HepG2 (cell line): Measurements from ENCODE around the gene C1QBP. TPM values are rescaled to one million over a fixed set of nuclear protein-coding genes. Genes with fewer than 3 reads are reported as not detected.

Experiments used
- ATAC-seq: fragments of 200-7000 bp; cut with Tn5 transposase; 3 replicates; pipeline ENCODE4 v1.9.1; 2020; ENCODE audit warnings: mild to moderate bottlenecking, moderate library complexity
- BruUV-seq: library from RNA; stranded (reverse); fragments of 400-500 nt; replicated peaks from 2 replicates; lab custom pipeline; 2021; lab: Mats Ljungman, UMichigan
- CTCF ChIA-PET: fragments of 300-600 bp; formaldehyde crosslinking; extraction: SDS; loops from one replicate; lab custom pipeline; 2021; ENCODE audit warnings: low total read pairs, inconsistent platforms, low intra/inter-chr PET ratio; lab: Yijun Ruan, JAX
- POLR2A ChIA-PET: fragments of 350-600 bp; sonication (Branson Sonifier 250); formaldehyde crosslinking; loops from one replicate; lab custom pipeline; 2020; ENCODE audit warnings: antibody characterized with exemption, inconsistent platforms; lab: Yijun Ruan, JAX
- DNase-seq: peaks from one replicate; pipeline ENCODE4 v3.0.0-alpha.2; 2015; ENCODE audit warnings: low spot score
- FAIRE-seq: peaks from 3 replicates; lab custom pipeline; 2011; peaks lifted over from hg19 to GRCh38; lab: Jason Lieb, UNC
- H2AFZ ChIP-seq: one replicate; pipeline ENCODE4 v1.6.1; 2011; ENCODE audit warnings: low read length, inconsistent platforms
- H3K27ac ChIP-seq: fragments of 300-600 bp; 3 replicates; pipeline ENCODE4 v1.8.0; 2011; ENCODE audit warnings: mixed run types, mild to moderate bottlenecking, mixed read lengths, low read length, inconsistent platforms; ENCODE audit not compliant: insufficient read depth; ENCODE audit errors: extremely low read length
- H3K27me3 ChIP-seq, 2 experiments: fragments of 200-600 bp in 1 of 2; 2 replicates in 1 of 2; 3 replicates in 1 of 2; pipeline versions ENCODE4 v1.6.0 to v1.8.0; 2011; ENCODE audit warnings: low read length in 2 of 2, mild to moderate bottlenecking in 2 of 2, moderate library complexity in 2 of 2, inconsistent platforms in 1 of 2; ENCODE audit not compliant: insufficient read depth in 2 of 2, control insufficient read depth in 1 of 2
- H3K36me3 ChIP-seq, 2 experiments: fragments of 200-600 bp in 1 of 2; replicated peaks in 1 of 2; 2 replicates in 1 of 2; 3 replicates in 1 of 2; pipeline versions ENCODE4 v1.5.1 to v1.8.0; 2011; ENCODE audit warnings: low read length in 2 of 2, inconsistent platforms in 1 of 2; ENCODE audit not compliant: insufficient read depth in 2 of 2, control insufficient read depth in 1 of 2
- H3K4me1 ChIP-seq: 2 replicates; pipeline ENCODE4 v1.5.1; 2012; ENCODE audit warnings: low read length, inconsistent platforms; ENCODE audit not compliant: insufficient read depth
- H3K4me2 ChIP-seq: 2 replicates; pipeline ENCODE4 v1.6.0; 2011; ENCODE audit warnings: low read depth, low read length, inconsistent platforms
- H3K4me3 ChIP-seq, 3 experiments: fragments of 200-600 bp in 1 of 3; sonication (generic), shearing (Covaris generic) in 1 of 3; replicated peaks in 1 of 3; 2 replicates each; pipeline ENCODE4 v1.5.1; 2011 to 2016; ENCODE audit warnings: low read length in 3 of 3, inconsistent platforms in 2 of 3, low read depth in 2 of 3, mild to moderate bottlenecking in 2 of 3, control low read depth in 1 of 3, mixed read lengths in 1 of 3; ENCODE audit not compliant: insufficient read depth in 1 of 3
- H3K79me2 ChIP-seq: one replicate; pipeline ENCODE4 v1.6.1; 2011; ENCODE audit warnings: low read length, inconsistent platforms; ENCODE audit not compliant: insufficient read depth
- H3K9ac ChIP-seq: 2 replicates; pipeline ENCODE4 v1.6.0; 2011; ENCODE audit warnings: mild to moderate bottlenecking, low read depth, low read length, inconsistent platforms; ENCODE audit not compliant: insufficient read depth
- H3K9me3 ChIP-seq: 2 replicates; pipeline ENCODE4 v1.5.1; 2012; ENCODE audit warnings: mild to moderate bottlenecking, low read length
- H4K20me1 ChIP-seq: 2 replicates; pipeline ENCODE4 v1.6.0; 2011; ENCODE audit warnings: inconsistent platforms, mild to moderate bottlenecking, low read length, moderate library complexity; ENCODE audit not compliant: insufficient read depth
- FOXK2 ChIP-seq: fragments of 450-650 bp; IDR thresholded peaks from 2 replicates; pipeline ENCODE4 v1.6.1; 2016
- KMT2A ChIP-seq: sonication (generic); formaldehyde crosslinking; IDR thresholded peaks from 2 replicates; pipeline ENCODE4 v1.4.0; 2020; ENCODE audit warnings: missing genetic modification reagents
- MEIS1 ChIP-seq: sonication (generic); formaldehyde crosslinking; IDR thresholded peaks from 2 replicates; pipeline ENCODE4 v1.9.0; 2021; ENCODE audit warnings: mild to moderate bottlenecking, missing genetic modification reagents, moderate library complexity, borderline replicate concordance
- MIER2 ChIP-seq: IDR thresholded peaks from 2 replicates; pipeline ENCODE4 v1.6.1; 2016; ENCODE audit warnings: missing biosample characterization, missing genetic modification reagents
- SMAD1 ChIP-seq: sonication (generic); formaldehyde crosslinking; IDR thresholded peaks from 2 replicates; pipeline ENCODE4 v1.4.0; 2020; ENCODE audit warnings: missing genetic modification reagents, low read depth, mild to moderate bottlenecking, borderline replicate concordance
- ZNF10 ChIP-seq: sonication (generic); formaldehyde crosslinking; IDR thresholded peaks from 2 replicates; pipeline ENCODE4 v1.4.0; 2020; ENCODE audit warnings: mild to moderate bottlenecking, low read depth, missing genetic modification reagents, borderline replicate concordance
- ZNF143 ChIP-seq: sonication (generic); formaldehyde crosslinking; IDR thresholded peaks from 2 replicates; pipeline ENCODE4 v1.4.0; 2020; ENCODE audit warnings: missing genetic modification reagents
- ZNF207 ChIP-seq: fragments of 450-650 bp; IDR thresholded peaks from 2 replicates; pipeline ENCODE4 v1.6.1; 2016; ENCODE audit warnings: antibody characterized with exemption, borderline replicate concordance
- ZNF569 ChIP-seq: sonication (generic); formaldehyde crosslinking; IDR thresholded peaks from 2 replicates; pipeline ENCODE4 v1.5.0; 2020; ENCODE audit warnings: mild to moderate bottlenecking, missing genetic modification reagents, moderate library complexity, borderline replicate concordance
- WGBS: methylation state at CpG from one replicate; pipeline ENCODE4 v1.1.6; 2017; ENCODE audit warnings: low lambda C conversion rate; 5-methylcytosine and 5-hydroxymethylcytosine counted together
- in situ Hi-C: cut with HindIII; loops from 2 replicates; pipeline ENCODE4 v1.10.0; 2017; ENCODE audit warnings: low pct_unique_long_range_greater_than_20kb; ENCODE audit not compliant: extremely low pct_ligation_motif_present
- intact Hi-C: fragments of 100-400 bp; cut with micrococcal nuclease; formaldehyde crosslinking; loops from one replicate; pipeline ENCODE4 v1.10.0; 2022; ENCODE audit not compliant: unreplicated experiment
- polyA plus RNA-seq, 8 experiments: library from polyadenylated mRNA; depleted of rRNA in 3 of 8; stranded (reverse) in 7 of 8; unstranded in 1 of 8; fragments of >200 nt; fragmentation: Illumina TruSeq in 4 of 8; extraction: Trizol in 4 of 8; gene quantifications; 2 replicates each; pipeline versions ENCODE4 v1.2.1 to v1.2.3, GENCODE V29; 2011 to 2016; ENCODE audit warnings: low read depth in 4 of 8, missing spikeins in 1 of 8, mixed read lengths in 1 of 8; ENCODE audit not compliant: insufficient read depth in 1 of 8
- total RNA-seq, 5 experiments: library from RNA; depleted of rRNA; stranded (reverse); fragments of >200 nt; fragmentation: Illumina TruSeq; extraction: Trizol; gene quantifications; 2 replicates each; pipeline ENCODE4 v1.2.3, GENCODE V29; 2016; ENCODE audit warnings: low read depth in 1 of 5
- TF ChIP-seq, protein P1 (sequence below): sonication (generic); formaldehyde crosslinking; IDR thresholded peaks from 2 replicates; pipeline ENCODE4 v1.4.0; 2020; ENCODE audit warnings: missing genetic modification reagents
- TF ChIP-seq, protein P2 (sequence below): sonication (generic); formaldehyde crosslinking; IDR thresholded peaks from 2 replicates; pipeline ENCODE4 v1.8.1; 2022; ENCODE audit warnings: low read depth, mild to moderate bottlenecking, missing genetic modification reagents

C1QBP gene
- total and polyA plus RNA-seq, 2 of the 13 experiments (the other 11 are each of a cell fraction or from before 2014, with no cell fraction given) = 219 to 680 TPM

DNA sequence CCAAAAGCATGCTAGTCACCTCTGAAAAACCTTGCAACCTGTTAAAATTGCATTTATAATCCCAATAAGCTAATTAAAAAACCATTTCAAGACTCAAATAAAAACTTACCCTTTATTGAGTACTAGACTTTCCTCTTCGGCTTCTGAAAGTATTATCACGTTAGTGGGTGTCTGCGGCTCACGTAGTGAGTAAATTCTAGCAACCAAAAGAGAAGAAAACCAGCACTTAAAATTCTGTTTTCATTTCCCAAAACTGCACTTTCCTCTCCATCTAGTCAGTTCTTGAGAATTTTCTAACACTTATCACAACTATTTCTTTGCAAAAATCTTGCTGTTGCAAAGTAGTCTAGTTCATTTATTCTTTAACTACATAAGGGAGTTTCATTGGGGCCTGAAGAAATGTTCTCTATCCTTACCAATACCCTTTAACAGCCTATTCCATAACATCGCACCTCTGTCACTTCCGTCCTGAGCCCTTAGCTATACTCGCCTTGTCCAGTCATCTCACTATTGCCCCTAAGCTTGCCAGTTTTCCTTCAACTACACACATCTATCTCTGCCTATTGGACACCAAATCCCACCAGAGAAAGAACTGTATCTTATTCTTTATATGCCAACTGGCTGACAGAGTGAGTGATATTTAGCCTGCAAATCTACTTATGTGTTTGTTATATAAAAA is 28.2 kb downstream of the C1QBP start:
- no peaks in the 10 kb centered on the region for H3K27me3 ChIP-seq
- intact Hi-C loops (no loop called here), in situ Hi-C loops (no loop called here)
- FAIRE-seq (no peak), DNase-seq (no peak), ATAC-seq (no peak)
- H3K79me2 ChIP-seq = peaks cover 14% of the 10 kb centered on the region
- H4K20me1 ChIP-seq = no peaks in the 10 kb centered on the region
- H3K4me3 ChIP-seq = no peak overlapping the region
- H3K36me3 ChIP-seq = peaks cover 22 to 82% of the 10 kb centered on the region in 2 experiments
- no peak overlapping the region for H2AFZ ChIP-seq
- no peak overlapping the region for H3K27ac ChIP-seq
- WGBS = 97% methylated on average over 7 of the region's 7 CpGs
- no peak for TF ChIP-seq SMAD1 (CRISPR knock-in tag)
- CTCF ChIA-PET = no interaction called here
- no peak overlapping the region for H3K9ac ChIP-seq
- BruUV-seq = no TSS peak
- no peaks in the 10 kb centered on the region for H3K9me3 ChIP-seq
- POLR2A ChIA-PET = no interaction called here
- peaks cover 42% of the 10 kb centered on the region for H3K4me1 ChIP-seq
- no peak overlapping the region for H3K4me2 ChIP-seq

DNA sequence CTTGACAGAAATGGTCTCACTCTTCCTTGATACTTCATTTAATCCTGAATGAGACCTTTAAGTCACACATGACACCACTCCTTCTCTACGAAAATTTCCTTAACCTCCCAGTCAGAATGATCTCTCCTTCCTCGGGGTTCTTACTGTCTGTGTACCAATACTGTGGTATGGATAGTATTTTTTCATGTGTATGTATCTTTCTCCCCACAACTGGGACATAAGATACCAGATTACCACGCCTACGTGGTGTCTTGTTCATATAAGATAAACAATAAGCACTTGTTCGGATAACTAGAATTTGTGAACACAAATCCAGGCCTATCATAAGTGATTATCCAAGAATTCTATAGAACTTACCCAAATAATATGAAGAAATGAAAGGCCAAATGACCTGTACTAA is 30.8 kb downstream of the C1QBP start:
- Histone ChIP-seq H3K9ac (no peak overlapping the region), H3K4me3 (no peak overlapping the region), H3K4me1 (peaks cover 38% of the 10 kb centered on the region), H3K79me2 (peaks cover 10% of the 10 kb centered on the region), H3K36me3 (peaks cover 26 to 75% of the 10 kb centered on the region in 2 experiments), H3K9me3 (no peaks in the 10 kb centered on the region), H4K20me1 (no peaks in the 10 kb centered on the region), H3K27me3 (no peaks in the 10 kb centered on the region), H3K4me2 (no peak overlapping the region), H3K27ac (no peak overlapping the region), H2AFZ (no peak overlapping the region)
- 93% methylated on average over 5 of the region's 5 CpGs for WGBS
- no peak for FAIRE-seq
- CTCF ChIA-PET = no interaction called here
- DNase-seq = no peak
- TF ChIP-seq FOXK2 (no peak), MIER2 (CRISPR knock-in tag) (no peak), ZNF143 (CRISPR knock-in tag) (no peak), ZNF207 (no peak), MEIS1 (CRISPR knock-in tag) (no peak), ZNF10 (CRISPR knock-in tag) (no peak), KMT2A (CRISPR knock-in tag) (no peak), ZNF569 (no peak)
- TF ChIP-seq, protein P1, sequence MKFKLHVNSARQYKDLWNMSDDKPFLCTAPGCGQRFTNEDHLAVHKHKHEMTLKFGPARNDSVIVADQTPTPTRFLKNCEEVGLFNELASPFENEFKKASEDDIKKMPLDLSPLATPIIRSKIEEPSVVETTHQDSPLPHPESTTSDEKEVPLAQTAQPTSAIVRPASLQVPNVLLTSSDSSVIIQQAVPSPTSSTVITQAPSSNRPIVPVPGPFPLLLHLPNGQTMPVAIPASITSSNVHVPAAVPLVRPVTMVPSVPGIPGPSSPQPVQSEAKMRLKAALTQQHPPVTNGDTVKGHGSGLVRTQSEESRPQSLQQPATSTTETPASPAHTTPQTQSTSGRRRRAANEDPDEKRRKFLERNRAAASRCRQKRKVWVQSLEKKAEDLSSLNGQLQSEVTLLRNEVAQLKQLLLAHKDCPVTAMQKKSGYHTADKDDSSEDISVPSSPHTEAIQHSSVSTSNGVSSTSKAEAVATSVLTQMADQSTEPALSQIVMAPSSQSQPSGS (CRISPR knock-in tag) = no peak
- TF ChIP-seq, protein P2, sequence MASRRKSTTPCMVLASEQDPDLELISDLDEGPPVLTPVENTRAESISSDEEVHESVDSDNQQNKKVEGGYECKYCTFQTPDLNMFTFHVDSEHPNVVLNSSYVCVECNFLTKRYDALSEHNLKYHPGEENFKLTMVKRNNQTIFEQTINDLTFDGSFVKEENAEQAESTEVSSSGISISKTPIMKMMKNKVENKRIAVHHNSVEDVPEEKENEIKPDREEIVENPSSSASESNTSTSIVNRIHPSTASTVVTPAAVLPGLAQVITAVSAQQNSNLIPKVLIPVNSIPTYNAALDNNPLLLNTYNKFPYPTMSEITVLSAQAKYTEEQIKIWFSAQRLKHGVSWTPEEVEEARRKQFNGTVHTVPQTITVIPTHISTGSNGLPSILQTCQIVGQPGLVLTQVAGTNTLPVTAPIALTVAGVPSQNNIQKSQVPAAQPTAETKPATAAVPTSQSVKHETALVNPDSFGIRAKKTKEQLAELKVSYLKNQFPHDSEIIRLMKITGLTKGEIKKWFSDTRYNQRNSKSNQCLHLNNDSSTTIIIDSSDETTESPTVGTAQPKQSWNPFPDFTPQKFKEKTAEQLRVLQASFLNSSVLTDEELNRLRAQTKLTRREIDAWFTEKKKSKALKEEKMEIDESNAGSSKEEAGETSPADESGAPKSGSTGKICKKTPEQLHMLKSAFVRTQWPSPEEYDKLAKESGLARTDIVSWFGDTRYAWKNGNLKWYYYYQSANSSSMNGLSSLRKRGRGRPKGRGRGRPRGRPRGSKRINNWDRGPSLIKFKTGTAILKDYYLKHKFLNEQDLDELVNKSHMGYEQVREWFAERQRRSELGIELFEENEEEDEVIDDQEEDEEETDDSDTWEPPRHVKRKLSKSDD = no peak
- no peak for ATAC-seq
- in situ Hi-C loops = no loop called here
- POLR2A ChIA-PET = no interaction called here
- BruUV-seq = no TSS peak
- intact Hi-C loops = no loop called here
